ENCODE measurements around the gene CELF2.

Gene CELF2

DNA sequence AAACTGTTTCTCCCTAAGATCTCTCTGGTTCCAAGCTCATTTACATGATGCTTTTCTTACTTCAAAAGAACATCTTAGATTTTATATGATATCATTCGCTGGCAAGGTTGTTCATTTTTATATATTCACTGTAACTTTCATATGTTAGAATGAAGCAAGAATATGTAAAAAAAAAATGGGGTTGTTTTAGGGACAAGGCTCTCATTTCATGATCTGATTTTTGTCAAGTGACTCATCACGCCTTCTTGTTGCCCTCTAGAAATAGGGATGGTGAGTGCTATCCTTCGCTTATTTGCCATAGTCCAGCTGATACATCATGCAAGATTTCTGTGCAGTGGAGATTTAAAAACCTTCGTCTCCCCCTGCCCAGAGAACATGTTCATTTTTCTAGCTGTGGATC, 14.0 kb upstream of the CELF2 start:
- DNase-seq (ENCODE audit: low read depth in 2 of 2, low spot score in 1 of 2): no peak

DNA sequence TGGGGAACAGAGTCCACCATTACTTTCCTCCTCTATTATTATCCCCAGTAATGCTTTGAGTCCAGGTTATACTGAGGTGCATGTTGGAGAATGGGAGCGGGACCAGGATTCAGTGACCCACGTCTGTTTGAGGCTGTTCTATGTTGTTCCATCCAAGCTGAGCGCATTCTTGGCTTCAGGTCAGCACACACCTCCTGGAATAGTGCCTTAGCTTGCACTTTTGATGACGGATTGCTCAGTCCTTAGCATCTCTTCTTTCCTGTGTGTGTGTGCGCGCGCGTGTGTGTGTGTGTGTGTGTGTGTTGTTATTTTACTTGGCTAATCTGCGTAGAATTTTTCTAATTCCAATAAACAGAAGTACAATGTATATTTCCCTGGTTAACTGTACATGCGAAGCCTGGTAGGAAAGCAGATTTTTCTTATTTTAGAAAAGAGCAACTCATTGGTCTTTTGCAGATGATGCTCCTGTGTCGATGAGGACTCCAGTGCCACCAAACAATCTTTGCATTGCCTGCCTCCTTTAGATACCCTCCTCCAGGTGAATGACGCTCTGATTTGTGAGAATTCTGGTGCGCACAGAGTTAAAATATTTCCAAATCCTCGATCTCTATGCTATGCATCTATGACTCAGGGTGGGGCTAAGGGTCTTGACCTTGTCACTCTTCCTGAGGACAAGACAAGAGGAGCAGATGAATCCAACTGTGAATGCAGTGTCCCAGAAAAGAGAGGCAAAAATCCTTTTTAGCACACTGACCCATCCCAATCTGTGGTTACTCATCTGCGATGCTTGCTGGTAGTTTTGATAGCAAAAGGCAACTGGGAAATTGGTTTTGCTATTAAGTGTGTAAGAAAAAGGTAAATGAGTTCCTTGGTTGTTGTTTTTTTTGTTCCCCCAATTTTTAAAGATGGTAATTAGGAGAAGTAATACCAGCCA, 13.3 kb upstream of the CELF2 start:
- no peak for DNase-seq (ENCODE audit: low read depth in 2 of 2, low spot score in 1 of 2)

DNA sequence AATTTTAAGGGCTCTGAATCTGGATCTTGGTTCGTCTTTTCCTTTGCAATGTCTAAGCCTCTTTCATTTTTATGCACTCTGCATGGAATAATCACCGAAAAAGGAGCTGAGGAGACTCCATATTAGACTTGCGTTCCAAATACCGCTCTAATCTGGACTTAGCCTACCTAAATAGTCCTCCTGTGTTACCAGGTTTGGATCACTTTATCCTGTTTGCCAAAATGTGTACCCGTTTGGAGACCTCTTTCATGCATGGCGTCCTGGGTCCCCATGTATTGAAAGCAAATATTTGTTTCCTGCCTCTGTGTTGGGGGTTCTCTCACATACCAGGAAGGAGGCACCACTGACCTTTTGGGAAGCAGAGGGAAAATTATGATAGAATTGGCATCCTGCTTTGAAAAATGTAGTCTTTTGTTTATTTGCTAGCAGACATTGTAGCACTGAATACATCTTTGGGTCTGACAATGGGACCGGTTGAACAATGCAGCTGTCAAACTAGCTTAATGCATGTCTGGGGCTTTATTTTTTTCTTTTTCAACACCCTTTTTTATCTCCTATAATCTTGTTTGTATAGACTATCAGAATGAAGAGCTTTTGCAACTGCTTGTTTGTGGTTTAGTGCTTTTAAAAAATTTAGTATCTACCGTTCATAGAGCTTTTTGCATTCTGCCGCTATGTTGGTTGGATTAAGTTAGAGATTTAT, 11.8 kb upstream of the CELF2 start:
- no peak for DNase-seq (ENCODE audit: low read depth in 2 of 2, low spot score in 1 of 2)

DNA sequence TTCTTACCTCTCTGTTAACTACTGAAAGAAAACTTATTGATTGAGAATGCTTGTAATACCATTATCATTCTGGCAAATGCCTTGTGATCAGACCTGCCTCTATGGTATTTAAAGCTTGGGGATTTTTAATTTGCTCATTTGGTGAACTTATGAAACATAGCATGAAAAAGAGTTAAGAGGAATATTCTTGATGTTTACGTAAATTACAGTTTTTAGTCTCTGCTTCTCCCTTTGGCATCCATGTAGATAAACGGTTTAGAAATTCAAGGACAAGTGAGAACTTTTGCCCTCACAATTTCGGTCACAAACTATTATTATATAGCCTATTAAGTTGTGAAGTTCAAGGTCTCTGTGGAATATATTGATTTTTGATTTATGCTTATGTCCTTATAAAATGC, 11.2 kb upstream of the CELF2 start:
- DNase-seq (ENCODE audit: low read depth in 2 of 2, low spot score in 1 of 2): no peak

DNA sequence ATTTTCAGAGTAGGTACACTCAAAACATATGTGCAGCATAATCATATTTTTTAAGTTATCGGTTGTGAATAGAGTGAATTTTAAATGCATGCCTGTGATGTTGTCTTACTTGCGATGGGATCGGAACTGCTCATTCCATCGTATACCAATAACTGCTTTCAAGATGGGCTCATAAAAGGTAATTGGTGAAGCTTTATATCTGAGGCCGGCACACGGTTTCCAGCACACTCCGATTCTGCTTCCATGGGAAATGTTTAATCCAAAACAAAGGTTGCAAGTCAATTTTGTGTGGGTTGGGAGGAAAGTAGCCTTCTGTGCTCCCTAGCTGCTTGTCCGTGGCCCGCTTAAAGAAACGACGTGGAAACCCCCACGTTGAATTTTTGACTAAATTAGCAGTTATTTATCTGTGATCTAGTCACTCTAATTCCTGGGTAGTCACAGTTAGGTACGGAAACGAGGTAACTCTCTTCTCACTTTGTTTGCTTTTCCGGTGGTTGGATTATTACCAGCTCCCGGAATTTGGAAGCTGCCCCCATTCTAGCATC, 10.1 kb upstream of the CELF2 start:
- no peak for DNase-seq (ENCODE audit: low read depth in 2 of 2, low spot score in 1 of 2)

DNA sequence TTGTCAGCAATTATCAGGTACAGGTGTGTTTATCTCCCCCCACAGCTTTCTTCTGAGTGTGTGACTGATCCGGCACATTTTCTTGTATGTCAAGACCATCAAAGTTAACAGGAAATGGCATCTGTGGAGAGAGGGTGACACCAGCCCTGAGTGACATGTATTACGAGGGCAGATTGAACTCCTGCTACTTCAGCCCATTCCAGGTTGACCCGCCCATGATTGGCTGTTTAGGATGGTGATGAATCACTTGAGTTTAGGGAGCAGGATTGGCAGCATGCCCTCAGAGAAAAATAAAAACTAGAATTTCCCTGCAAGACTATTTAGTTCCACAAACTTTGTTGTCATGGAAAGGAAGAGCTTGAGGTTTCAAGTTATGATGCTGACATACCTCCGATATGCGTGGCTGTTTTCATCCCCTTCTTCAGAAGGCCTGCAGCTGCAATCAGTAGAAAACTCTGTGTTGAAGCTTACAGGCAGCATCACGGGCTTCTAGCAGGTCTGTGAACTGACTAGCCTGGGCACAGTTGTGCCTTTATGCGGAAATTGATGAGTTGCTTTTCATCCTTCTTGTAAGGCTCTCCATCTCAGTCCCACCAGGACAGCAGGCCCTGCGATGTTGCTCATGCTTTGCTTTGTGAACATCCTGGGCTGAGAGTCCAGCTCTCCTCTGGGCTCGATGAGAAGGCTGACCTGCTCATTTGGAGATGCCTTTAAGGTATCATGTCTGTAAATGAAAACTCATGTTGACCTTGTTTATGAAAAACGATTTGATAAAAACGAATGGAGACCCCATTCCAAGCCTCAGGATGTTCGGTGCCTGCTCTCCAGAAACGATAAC, 8.0 kb upstream of the CELF2 start:
- DNase-seq (ENCODE audit: low read depth in 2 of 2, low spot score in 1 of 2): no peak

DNA sequence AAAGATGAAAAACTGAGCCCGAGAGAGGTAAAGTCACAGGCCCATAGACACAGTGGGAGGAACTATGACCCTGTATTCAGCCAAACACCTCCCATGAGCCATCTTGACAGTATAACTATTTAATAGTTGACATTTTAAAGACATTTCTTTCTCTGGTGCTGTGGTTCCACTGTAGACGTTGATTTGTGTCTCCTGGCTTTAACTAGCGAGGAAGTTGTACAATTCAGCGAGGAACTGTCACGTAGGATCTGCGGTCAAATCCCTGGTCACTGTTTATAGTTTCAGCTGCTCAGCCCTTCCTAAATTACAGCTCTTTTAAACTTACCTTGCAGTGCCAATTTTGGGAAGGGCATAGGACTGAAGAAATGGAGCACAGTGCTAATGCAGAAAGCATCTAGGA, 7.1 kb upstream of the CELF2 start:
- DNase-seq (ENCODE audit: low read depth in 2 of 2, low spot score in 1 of 2): no peak

DNA sequence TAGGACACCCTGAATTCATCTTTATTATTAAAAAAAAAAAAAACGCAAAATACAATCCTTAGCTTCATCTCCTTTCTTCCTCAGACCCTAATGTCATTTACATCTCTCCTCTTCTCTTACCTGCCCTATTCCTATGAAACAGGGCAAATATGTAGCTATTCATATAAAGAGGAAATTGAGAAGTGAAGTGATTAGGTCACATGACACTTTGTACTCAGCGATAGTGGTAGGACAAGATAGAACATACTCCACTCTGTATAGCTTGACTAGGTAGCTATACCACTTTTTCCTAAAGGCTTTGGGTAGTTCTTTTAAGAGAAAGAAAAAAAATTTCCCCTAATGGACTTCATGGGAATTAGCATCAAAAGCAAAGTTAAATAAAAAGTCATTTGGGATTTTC, 6.2 kb upstream of the CELF2 start:
- DNase-seq (ENCODE audit: low read depth in 2 of 2, low spot score in 1 of 2): no peak

DNA sequence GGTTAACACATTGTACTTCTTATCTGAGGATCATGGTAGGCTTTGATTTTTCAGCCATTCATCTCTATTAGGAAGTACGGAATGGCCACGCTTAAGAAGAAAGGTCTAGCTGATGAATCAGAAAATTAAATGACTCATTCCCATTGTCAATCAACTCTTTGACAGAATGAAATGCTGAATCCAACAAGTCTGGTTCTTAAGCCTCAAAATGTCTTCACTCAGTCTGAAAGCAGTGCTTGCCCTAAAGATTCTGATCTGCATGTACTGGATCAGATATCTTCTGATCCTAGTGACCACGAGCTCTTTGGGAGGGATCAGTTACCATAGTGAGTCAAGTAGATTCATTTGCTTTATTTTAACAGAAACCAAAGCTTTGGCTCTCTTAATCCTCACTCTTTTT, 5.7 kb upstream of the CELF2 start:
- DNase-seq (ENCODE audit: low read depth in 2 of 2, low spot score in 1 of 2): no peak

DNA sequence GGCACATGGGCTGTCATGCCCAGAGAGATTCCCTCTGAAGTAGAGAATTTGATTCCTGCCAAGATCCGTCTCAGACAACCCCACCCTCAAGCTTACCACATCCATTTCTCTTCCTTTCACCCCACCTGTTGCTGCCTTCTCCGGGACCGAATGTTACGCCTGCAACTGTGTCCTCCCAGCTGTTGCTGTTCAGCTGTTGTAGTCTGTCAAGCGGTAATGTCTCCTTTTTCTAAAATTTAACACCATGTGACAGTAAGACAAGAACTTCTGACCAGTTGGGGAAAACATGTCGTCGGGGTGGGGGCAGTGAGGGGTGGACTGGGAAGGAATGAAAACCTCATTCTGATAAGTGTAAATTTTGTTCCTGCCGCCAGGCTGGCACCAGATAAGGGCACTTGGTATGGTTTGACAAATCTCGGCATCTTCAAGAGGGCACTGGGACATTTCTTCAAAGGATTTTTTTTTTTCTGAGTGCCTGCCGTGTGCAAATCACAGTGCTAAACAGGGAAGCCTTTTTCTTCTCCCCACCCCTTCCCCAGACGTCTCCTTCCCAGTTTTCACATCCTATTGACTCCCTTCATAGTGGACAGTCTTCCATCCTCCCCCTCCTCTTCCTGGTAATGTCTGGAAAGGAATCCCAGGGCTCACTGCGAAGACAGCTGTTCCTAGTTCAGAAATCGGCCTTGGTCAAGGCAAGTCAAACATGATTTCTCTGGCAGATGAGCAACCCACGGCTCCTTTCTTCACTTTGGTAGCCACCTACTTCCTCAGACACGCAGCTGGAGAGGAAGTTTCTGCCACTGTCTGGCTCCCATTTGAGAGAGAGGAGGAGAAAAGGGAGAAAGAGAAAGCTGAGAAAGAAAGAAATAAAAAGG, 5.0 kb upstream of the CELF2 start:
- DNase-seq (ENCODE audit: low read depth in 2 of 2, low spot score in 1 of 2): no peak

DNA sequence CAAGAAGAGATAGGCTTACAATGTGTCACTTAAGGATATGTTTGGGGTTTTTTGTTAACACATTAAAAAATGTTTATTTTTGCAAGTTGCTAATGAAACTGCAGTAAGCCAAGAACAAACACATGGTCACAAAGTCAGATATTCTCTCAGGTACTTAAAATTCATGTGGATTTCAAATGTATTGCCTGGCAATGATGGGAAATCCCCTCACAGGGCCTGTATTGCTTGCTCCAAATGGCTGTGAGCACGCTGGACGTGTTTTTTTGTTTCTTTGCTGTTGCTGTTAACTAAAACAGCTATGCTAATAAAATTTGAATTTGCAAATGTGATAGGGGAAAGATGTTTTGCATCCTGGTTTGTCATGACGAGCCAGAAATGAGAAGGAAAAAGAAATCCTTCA, 3.8 kb upstream of the CELF2 start:
- DNase-seq (ENCODE audit: low read depth in 2 of 2, low spot score in 1 of 2): no peak

DNA sequence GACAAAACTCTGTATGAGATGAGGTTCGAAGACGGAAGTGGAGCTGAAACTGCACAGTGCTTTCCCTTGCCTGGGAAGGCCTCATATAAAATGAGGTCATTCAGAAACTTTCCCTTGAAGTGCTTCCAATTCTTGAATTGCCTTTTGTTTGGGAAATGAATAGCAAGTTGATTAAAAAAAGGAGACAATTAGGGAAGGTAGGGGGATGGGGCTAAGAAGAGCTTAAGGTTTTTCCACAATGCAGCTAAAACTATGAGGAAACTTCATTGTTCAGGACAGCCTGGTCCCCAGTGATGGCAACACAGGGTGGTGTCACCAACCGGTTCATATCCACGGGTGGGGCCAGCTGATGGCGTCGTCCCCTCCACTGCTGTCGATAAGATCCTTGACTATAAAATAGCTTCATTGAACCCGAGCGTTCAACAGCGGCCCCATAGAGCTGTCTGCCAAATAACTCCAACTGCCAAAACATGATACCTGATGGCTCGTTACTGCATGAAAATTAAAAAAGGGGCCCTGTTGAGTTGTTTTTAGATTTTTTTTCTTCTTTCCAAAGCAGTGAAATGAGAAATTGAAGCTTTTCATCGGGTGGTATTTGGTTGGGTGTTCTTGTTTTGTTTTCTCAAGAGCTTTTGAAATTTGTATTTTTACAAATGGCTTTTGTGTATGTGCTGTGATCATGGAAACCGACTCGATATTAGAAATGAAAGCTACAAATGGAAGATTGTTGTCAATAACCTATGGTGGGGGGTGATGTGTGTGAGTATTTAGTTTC, 2.8 kb upstream of the CELF2 start:
- no peak for DNase-seq (ENCODE audit: low read depth in 2 of 2, low spot score in 1 of 2)

DNA sequence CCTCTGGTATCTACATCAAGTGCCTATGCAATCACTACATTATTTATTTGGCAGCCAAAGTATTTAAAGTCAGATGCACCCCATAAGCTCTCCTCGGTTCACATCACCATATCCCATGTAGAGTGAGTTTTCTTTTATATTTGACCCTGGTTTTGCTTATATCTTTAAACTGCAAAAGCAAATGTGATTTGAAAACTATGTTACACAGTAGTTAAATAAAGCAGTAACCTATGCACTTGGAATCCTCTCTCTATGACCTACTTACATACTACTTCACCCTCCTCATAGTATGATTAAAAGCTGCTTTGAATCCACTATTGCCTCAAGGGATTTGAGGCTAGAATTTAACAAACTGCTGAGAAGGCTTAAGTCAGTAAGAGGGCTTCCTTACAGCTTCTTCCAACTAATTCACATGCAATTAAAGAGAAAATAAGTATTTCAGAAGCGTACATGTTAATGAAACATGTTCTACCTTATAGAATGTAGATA, 2.2 kb upstream of the CELF2 start:
- no peak for DNase-seq (ENCODE audit: low read depth in 2 of 2, low spot score in 1 of 2)

DNA sequence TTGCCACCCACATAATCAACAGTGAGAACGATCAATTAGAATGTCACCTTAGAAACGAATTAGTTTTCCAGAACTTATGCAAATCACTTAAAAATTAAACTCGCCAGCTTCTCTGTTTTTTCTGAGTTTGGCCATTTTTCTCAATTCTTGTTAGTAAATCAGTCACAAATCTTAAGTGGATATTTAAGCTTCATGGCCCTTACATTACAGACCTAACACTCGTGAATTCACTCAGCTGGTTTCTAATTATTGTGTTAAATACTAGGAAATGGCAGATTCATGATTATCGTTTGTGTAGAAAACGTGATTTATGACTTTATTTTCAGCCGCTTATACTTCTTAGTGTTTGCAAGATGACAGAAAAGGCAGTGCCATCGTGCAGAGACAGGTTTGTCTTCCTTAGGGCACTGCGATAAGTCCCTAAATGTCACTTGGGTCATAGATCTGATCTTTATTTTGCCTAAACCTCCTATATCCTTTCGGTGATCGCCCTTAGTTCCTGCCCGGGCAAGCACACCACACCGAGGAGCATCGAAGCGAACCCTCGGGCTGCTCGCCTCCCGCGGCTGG, 587 bp upstream of the CELF2 start:
- no peak for DNase-seq (ENCODE audit: low read depth in 2 of 2, low spot score in 1 of 2)

DNA sequence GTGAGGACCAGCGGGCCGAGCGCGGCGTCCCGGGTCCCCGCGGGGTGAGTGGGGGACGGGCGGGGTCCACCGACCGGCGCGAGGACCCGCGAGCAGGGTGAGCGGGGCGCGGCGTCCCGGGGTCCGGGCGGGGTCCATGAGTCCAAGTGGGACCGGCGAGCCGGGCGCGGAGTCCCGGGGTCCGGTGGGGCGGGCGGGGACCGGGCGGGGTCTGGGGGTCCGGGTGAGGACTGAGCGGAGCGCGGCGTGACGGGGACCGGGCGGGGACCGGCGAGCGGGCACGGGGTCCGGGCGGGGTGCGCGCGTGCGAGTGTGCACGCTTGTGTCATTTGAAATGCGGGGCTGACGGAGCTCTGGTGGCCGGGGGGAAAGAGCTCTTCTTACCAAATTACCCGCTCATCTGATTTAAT, 765 bp downstream of the CELF2 start:
- no peak for DNase-seq (ENCODE audit: low read depth in 2 of 2, low spot score in 1 of 2)

DNA sequence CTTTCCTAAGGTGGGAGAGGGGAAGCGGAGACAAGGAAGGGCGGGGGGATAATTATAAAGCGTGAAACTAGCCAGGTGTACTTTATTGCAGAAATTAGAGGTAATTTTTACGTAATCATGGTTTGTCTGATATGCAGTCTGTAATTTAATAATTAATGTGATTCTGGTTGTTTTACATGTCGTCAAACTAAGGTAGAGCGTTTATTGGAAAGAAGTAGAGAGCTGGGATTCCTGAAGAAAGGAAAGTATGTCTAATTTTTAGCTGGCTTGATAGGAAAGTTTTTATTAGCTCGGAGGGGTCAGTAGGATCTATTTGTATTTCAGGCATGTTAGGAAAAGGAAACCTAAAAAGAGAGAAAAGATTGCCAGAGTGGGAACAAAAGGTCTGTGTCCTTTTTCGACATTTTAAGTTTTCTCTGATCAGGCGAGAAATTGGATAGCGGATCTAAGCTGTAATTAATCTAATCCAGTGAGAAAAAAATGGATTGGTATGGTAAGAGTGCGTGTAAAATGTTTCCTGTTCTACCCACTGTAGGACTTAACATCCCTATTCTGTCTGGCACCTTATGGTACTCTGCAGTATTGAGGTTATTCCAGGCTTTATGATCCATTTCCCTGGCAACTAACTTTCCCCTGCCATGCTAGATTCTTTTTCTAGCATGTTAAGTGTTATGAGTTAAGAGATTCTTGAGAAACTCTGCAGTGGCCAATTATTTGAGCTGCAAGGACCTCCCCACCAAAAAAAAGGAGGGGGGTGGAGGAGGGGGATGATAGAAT, 1.4 kb downstream of the CELF2 start:
- DNase-seq (ENCODE audit: low read depth in 2 of 2, low spot score in 1 of 2): no peak

DNA sequence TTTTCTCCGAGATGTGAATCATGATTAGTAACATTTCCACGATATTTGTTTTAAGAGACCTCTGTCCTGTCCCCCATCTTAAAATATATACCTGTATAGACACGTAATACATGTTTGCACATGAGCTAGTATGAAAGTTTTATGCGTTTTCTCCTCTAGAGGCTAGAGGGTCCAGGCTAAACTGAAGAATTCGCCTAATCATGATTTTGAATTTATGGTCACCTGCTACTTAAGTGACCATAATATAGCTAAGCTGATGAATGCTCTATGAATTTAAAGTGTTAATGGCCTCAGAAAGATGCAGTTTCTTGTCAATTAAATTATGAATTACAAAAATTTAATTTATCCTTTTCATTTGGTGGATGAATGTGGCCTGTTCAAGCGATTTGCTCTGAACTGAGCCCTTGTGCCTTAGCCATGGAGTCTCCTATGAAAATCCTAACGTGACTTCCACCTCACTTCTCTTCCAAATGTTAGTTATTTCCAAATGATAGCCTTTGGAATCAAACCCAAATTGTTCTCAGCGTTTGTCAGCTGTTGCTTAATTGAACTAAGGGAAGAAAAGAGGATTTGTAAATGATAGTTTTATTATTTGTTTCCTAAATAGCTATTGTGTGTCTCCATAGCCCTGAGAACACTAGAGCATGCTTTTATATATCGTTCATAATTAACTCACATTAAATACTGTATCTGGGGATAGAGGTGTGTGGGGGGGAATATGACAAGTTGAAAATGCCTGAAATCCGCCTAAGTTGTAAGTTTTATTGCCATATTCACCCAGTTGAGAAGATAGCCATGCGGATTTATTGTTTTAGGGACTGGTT, 2.3 kb downstream of the CELF2 start:
- DNase-seq (ENCODE audit: low read depth in 2 of 2, low spot score in 1 of 2): no peak

DNA sequence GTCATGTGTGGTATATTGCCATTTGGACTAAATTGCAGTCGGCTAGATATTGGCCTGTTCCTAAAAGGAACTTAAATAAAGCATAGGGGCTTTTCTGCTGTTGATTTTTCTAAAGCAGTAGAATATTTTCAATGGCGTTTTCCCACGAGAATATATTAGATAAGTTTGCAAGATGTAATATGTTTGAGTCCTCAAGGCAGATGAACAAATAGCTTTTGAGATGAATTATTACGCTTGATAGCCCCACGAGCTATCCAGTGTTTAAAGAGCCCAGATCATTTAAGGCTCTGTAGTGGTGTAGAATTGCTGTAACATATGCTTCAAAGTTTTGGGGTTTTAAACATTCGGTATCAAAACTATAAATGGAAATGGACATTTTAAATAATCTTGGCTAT, 2.9 kb downstream of the CELF2 start:
- no peak for DNase-seq (ENCODE audit: low read depth in 2 of 2, low spot score in 1 of 2)

Data from stimulated activated CD8-positive, alpha-beta memory T cell treated with anti-CD3 and anti-CD28 coated beads, Interleukin-4, amount 100 ng/mL, for 4 hours (primary cell).